GM12878 (cell line): Measurements from ENCODE around the gene ADGRG1. TPM values are rescaled to one million over a fixed set of nuclear protein-coding genes. Genes with fewer than 3 reads are reported as not detected.

ENCODE experiments used
- ATAC-seq: fragments of 200-7000 bp; cut with Tn5 transposase; 3 replicates; pipeline ENCODE4 v1.9.1; 2020; ENCODE audit warnings: mild to moderate bottlenecking, moderate library complexity
- BruUV-seq: library from RNA; stranded (reverse); fragments of 400-500 nt; replicated peaks from 2 replicates; lab custom pipeline; 2021; lab: Mats Ljungman, UMichigan
- CTCF ChIA-PET: fragments of 300-600 bp; sonication (Branson Sonifier 250); formaldehyde crosslinking; extraction: SDS; loops from one replicate; lab custom pipeline; 2021; ENCODE audit warnings: inconsistent platforms; lab: Yijun Ruan, JAX
- POLR2A ChIA-PET: fragments of 350-600 bp; formaldehyde crosslinking; extraction: SDS; loops from one replicate; lab custom pipeline; 2021; ENCODE audit warnings: inconsistent platforms; lab: Charles Lee
- RAD21 ChIA-PET: fragments of 300-600 bp; sonication (Branson Sonifier 250); formaldehyde crosslinking; loops from one replicate; lab custom pipeline; 2023; ENCODE audit warnings: antibody characterized with exemption; ENCODE audit not compliant: unreplicated experiment; lab: Charles Lee
- SMC1A ChIA-PET: fragments of 300-600 bp; sonication (Branson Sonifier 250); formaldehyde crosslinking; loops from one replicate; lab custom pipeline; 2023; ENCODE audit not compliant: unreplicated experiment, uncharacterized antibody; lab: Charles Lee
- DNase-seq: peaks from one replicate; pipeline ENCODE4 v3.0.0-alpha.2; 2011; ENCODE audit warnings: low read depth, low spot score
- FAIRE-seq: peaks from 3 replicates; lab custom pipeline; 2011; peaks lifted over from hg19 to GRCh38; lab: Jason Lieb, UNC
- H2AFZ ChIP-seq: 2 replicates; pipeline ENCODE4 v1.6.0; 2011; ENCODE audit warnings: low read depth, low read length, control low read depth; ENCODE audit not compliant: control insufficient read depth
- H3K27ac ChIP-seq: 2 replicates; pipeline ENCODE4 v1.5.1; 2011; ENCODE audit warnings: control low read depth; ENCODE audit not compliant: control insufficient read depth, insufficient read depth
- H3K27me3 ChIP-seq, 2 experiments: replicated peaks in 1 of 2; 2 replicates each; pipeline versions ENCODE4 v1.6.0 to v1.6.1; 2011; ENCODE audit warnings: low read length in 1 of 2; ENCODE audit not compliant: control insufficient read depth in 2 of 2, insufficient read depth in 2 of 2
- H3K36me3 ChIP-seq, 2 experiments: 2 replicates each; pipeline ENCODE4 v1.5.1; 2011; ENCODE audit warnings: low read length in 1 of 2; ENCODE audit not compliant: control insufficient read depth in 2 of 2, insufficient read depth in 2 of 2
- H3K4me1 ChIP-seq: 2 replicates; pipeline ENCODE4 v1.6.1; 2011; ENCODE audit warnings: mild to moderate bottlenecking, low read length, moderate library complexity, mixed read lengths; ENCODE audit not compliant: control insufficient read depth, insufficient read depth
- H3K4me2 ChIP-seq: 2 replicates; pipeline ENCODE4 v1.6.0; 2011; ENCODE audit warnings: control low read depth; ENCODE audit not compliant: control insufficient read depth, insufficient read depth
- H3K4me3 ChIP-seq: fragments of 200-600 bp; sonication (generic); 2 replicates; pipeline ENCODE4 v1.5.1; 2016
- H3K79me2 ChIP-seq: 2 replicates; pipeline ENCODE4 v1.6.0; 2011; ENCODE audit warnings: low read length; ENCODE audit not compliant: control insufficient read depth, insufficient read depth
- H3K9ac ChIP-seq: 2 replicates; pipeline ENCODE4 v1.8.0; 2011; ENCODE audit warnings: low read length, control low read depth, mixed read lengths; ENCODE audit not compliant: control insufficient read depth, insufficient read depth
- H3K9me3 ChIP-seq: replicated peaks from 3 replicates; pipeline ENCODE4 v1.5.1; 2011; ENCODE audit warnings: mild to moderate bottlenecking, low read length; ENCODE audit not compliant: control insufficient read depth, insufficient read depth
- H4K20me1 ChIP-seq: 2 replicates; pipeline ENCODE4 v1.6.0; 2011; ENCODE audit not compliant: control insufficient read depth, insufficient read depth
- CBX5 ChIP-seq: sonication (generic); IDR thresholded peaks from 2 replicates; pipeline ENCODE4 v1.6.1; 2016; ENCODE audit warnings: low read depth, moderate library complexity, mild to moderate bottlenecking, inconsistent platforms
- JUNB ChIP-seq: IDR thresholded peaks from 2 replicates; pipeline ENCODE4 v1.6.1; 2016; ENCODE audit warnings: antibody characterized with exemption, mild to moderate bottlenecking
- KDM1A ChIP-seq: fragments of 200-600 bp; sonication (generic); IDR thresholded peaks from 2 replicates; pipeline ENCODE4 v1.6.1; 2016; ENCODE audit warnings: borderline replicate concordance
- MTA2 ChIP-seq: fragments of 450-650 bp; IDR thresholded peaks from 2 replicates; pipeline ENCODE4 v1.6.1; 2016; ENCODE audit warnings: low read depth, mild to moderate bottlenecking, moderate library complexity
- SUZ12 ChIP-seq: fragments of 200-600 bp; sonication (generic); IDR thresholded peaks from one replicate; pipeline ENCODE4 v1.6.1; 2018; ENCODE audit warnings: antibody characterized with exemption, mild to moderate bottlenecking; ENCODE audit not compliant: unreplicated experiment
- TBL1XR1 ChIP-seq: IDR thresholded peaks from 2 replicates; pipeline ENCODE4 v1.6.1; 2012; ENCODE audit warnings: low read depth, low read length, improper control_type of control experiment
- ZNF217 ChIP-seq: fragments of 450-650 bp; IDR thresholded peaks from 2 replicates; pipeline ENCODE4 v1.6.1; 2017; ENCODE audit warnings: antibody characterized with exemption, mild to moderate bottlenecking
- WGBS: methylation state at CpG from one replicate; pipeline ENCODE4 v1.1.6; 2016; ENCODE audit warnings: low lambda C conversion rate; ENCODE audit not compliant: insufficient replicate concordance, insufficient coverage; ENCODE audit errors: missing lambda C conversion rate; 5-methylcytosine and 5-hydroxymethylcytosine counted together
- in situ Hi-C: fragments of 300-500 bp; cut with MboI; formaldehyde crosslinking; loops from 9 replicates; pipeline ENCODE4 v1.14.3; 2018; ENCODE audit warnings: mixed read lengths
- intact Hi-C: fragments of 100-400 bp; cut with micrococcal nuclease; formaldehyde crosslinking; loops from one replicate; pipeline ENCODE4 v1.14.2; 2022; ENCODE audit not compliant: unreplicated experiment
- polyA plus RNA-seq, 11 experiments: library from polyadenylated mRNA; depleted of rRNA in 4 of 11; unstranded in 6 of 11; stranded (reverse) in 5 of 11; fragments of >200 nt; fragmentation: Nextera tagmentation in 4 of 11; fragmentation: Illumina TruSeq in 1 of 11; extraction: Ambion mirVana in 4 of 11; extraction: Trizol in 1 of 11; gene quantifications; 1 replicate in 1 of 11; 2 replicates in 10 of 11; pipeline versions ENCODE4 v1.2.1 to v1.2.3, GENCODE V29; 2011 to 2016; ENCODE audit warnings: inconsistent platforms in 2 of 11, missing spikeins in 2 of 11, low read depth in 1 of 11
- total RNA-seq, 4 experiments: library from RNA; depleted of rRNA in 3 of 4; stranded (reverse); fragments of >200 nt in 3 of 4; fragmentation: Illumina TruSeq in 1 of 4; extraction: Trizol in 1 of 4; gene quantifications; 2 replicates each; pipeline versions ENCODE4 v1.2.1 to v1.2.3, GENCODE V29; 2013 to 2021
- TF ChIP-seq, protein P1 (sequence below): fragments of 450-650 bp; IDR thresholded peaks from 2 replicates; pipeline ENCODE4 v1.6.1; 2016; ENCODE audit warnings: mild to moderate bottlenecking, moderate library complexity, borderline replicate concordance
- TF ChIP-seq, protein P2 (sequence below): IDR thresholded peaks from 2 replicates; pipeline ENCODE4 v1.6.1; 2012; ENCODE audit warnings: mild to moderate bottlenecking, low read depth, low read length

ADGRG1 gene
- total and polyA plus RNA-seq, 10 of the 15 experiments (the other 5 are each of a cell fraction or from before 2014, with no cell fraction given): 0.07 to 2.0 (median 0.75) TPM

DNA sequence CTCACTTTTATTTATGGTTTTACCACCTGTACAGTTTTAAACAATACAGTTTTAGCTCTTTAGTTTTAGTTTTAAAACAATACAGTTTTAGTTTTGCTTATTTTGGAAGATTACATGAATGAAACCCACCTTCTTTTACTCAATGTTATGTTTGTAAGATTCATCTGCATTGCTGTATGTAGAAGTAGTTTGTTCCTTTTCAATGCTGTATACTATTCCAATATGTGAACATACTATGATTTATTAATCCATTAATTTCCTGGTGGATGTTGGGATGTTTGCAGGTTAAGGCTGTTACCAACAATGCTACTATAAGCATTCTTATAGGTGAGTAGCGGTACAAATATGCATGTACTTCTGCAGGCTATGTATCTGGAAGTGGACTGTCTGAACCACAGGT lies 34.4 kb upstream of the ADGRG1 start:
- Histone ChIP-seq H3K9ac (no peak overlapping the region), H3K27me3 (no peaks in the 10 kb centered on the region), H3K9me3 (peaks cover under 1% of the 10 kb centered on the region; the same call in 1 of the 3 replicates), H3K27ac (no peak overlapping the region), H3K4me1 (peaks cover 23% of the 10 kb centered on the region), H4K20me1 (no peaks in the 10 kb centered on the region), H2AFZ (no peak overlapping the region), H3K4me2 (no peak overlapping the region), H3K4me3 (no peak overlapping the region), H3K79me2 (no peaks in the 10 kb centered on the region), H3K36me3 (no peaks in the 10 kb centered on the region)
- FAIRE-seq (no peak), ATAC-seq (no peak), DNase-seq (no peak)
- TF ChIP-seq SUZ12: no peak
- no peak for TF ChIP-seq CBX5
- TF ChIP-seq TBL1XR1: no peak
- TF ChIP-seq, protein P1, sequence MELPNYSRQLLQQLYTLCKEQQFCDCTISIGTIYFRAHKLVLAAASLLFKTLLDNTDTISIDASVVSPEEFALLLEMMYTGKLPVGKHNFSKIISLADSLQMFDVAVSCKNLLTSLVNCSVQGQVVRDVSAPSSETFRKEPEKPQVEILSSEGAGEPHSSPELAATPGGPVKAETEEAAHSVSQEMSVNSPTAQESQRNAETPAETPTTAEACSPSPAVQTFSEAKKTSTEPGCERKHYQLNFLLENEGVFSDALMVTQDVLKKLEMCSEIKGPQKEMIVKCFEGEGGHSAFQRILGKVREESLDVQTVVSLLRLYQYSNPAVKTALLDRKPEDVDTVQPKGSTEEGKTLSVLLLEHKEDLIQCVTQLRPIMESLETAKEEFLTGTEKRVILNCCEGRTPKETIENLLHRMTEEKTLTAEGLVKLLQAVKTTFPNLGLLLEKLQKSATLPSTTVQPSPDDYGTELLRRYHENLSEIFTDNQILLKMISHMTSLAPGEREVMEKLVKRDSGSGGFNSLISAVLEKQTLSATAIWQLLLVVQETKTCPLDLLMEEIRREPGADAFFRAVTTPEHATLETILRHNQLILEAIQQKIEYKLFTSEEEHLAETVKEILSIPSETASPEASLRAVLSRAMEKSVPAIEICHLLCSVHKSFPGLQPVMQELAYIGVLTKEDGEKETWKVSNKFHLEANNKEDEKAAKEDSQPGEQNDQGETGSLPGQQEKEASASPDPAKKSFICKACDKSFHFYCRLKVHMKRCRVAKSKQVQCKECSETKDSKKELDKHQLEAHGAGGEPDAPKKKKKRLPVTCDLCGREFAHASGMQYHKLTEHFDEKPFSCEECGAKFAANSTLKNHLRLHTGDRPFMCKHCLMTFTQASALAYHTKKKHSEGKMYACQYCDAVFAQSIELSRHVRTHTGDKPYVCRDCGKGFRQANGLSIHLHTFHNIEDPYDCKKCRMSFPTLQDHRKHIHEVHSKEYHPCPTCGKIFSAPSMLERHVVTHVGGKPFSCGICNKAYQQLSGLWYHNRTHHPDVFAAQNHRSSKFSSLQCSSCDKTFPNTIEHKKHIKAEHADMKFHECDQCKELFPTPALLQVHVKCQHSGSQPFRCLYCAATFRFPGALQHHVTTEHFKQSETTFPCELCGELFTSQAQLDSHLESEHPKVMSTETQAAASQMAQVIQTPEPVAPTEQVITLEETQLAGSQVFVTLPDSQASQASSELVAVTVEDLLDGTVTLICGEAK: no peak
- TF ChIP-seq ZNF217: no peak
- TF ChIP-seq MTA2: no peak
- no peak for TF ChIP-seq JUNB
- TF ChIP-seq, protein P2, sequence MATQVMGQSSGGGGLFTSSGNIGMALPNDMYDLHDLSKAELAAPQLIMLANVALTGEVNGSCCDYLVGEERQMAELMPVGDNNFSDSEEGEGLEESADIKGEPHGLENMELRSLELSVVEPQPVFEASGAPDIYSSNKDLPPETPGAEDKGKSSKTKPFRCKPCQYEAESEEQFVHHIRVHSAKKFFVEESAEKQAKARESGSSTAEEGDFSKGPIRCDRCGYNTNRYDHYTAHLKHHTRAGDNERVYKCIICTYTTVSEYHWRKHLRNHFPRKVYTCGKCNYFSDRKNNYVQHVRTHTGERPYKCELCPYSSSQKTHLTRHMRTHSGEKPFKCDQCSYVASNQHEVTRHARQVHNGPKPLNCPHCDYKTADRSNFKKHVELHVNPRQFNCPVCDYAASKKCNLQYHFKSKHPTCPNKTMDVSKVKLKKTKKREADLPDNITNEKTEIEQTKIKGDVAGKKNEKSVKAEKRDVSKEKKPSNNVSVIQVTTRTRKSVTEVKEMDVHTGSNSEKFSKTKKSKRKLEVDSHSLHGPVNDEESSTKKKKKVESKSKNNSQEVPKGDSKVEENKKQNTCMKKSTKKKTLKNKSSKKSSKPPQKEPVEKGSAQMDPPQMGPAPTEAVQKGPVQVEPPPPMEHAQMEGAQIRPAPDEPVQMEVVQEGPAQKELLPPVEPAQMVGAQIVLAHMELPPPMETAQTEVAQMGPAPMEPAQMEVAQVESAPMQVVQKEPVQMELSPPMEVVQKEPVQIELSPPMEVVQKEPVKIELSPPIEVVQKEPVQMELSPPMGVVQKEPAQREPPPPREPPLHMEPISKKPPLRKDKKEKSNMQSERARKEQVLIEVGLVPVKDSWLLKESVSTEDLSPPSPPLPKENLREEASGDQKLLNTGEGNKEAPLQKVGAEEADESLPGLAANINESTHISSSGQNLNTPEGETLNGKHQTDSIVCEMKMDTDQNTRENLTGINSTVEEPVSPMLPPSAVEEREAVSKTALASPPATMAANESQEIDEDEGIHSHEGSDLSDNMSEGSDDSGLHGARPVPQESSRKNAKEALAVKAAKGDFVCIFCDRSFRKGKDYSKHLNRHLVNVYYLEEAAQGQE: no peak
- TF ChIP-seq KDM1A: no peak
- intact Hi-C loops (loop anchor here (5.0 kb wide), 1 partner anchor 408 kb away; the partner anchor contains the start of genes USB1 and ZNF319), in situ Hi-C loops (no loop called here)
- ChIA-PET SMC1A (interaction anchor here (5.1 to 5.9 kb wide), 2 partner anchors 16 to 55 kb away, joined by 35 to 50 read pairs; no protein-coding TSS in a partner anchor), CTCF (interaction anchor here (1.6 to 14.8 kb wide), 6 partner anchors 8 to 175 kb away, joined by 3 to 197 read pairs (median 55); no protein-coding TSS in a partner anchor), RAD21 (interaction anchor here (1.1 to 6.4 kb wide), 4 partner anchors 7 to 54 kb away, joined by 3 to 75 read pairs (median 46); no protein-coding TSS in a partner anchor), POLR2A (interaction anchor here (1.1 to 1.2 kb wide), 2 partner anchors 55 to 57 kb away, joined by 3 read pairs; partner anchors contain the start of gene CCDC102A)
- no TSS peak for BruUV-seq
- WGBS: 100% methylated on average over 1 of the region's 1 CpG
